GM18505 (cell line): Measurements from ENCODE around the gene RREB1.

Experiments used
- ATAC-seq: cut with Tn5 transposase; IDR thresholded peaks from one replicate; pipeline ENCODE4 v1.9.1; 2021; ENCODE audit not compliant: unreplicated experiment
- POLR2A ChIP-seq: IDR thresholded peaks from 4 replicates; pipeline ENCODE4 v1.6.1; 2011; ENCODE audit warnings: borderline replicate concordance; ENCODE audit not compliant: insufficient read depth, insufficient read length; ENCODE audit errors: extremely low read depth

Gene RREB1

GRCh38 chr6:7138046-7138531, 30.3 kb downstream of the RREB1 start:
- no peak for ATAC-seq

GRCh38 chr6:7138921-7139358, 31.2 kb downstream of the RREB1 start:
- no peak for TF ChIP-seq POLR2A
- no peak for ATAC-seq

More at GRCh38 chr6:7138046-7138531, 30.3 kb downstream of the RREB1 start:
- TF ChIP-seq POLR2A = no peak

DNA sequence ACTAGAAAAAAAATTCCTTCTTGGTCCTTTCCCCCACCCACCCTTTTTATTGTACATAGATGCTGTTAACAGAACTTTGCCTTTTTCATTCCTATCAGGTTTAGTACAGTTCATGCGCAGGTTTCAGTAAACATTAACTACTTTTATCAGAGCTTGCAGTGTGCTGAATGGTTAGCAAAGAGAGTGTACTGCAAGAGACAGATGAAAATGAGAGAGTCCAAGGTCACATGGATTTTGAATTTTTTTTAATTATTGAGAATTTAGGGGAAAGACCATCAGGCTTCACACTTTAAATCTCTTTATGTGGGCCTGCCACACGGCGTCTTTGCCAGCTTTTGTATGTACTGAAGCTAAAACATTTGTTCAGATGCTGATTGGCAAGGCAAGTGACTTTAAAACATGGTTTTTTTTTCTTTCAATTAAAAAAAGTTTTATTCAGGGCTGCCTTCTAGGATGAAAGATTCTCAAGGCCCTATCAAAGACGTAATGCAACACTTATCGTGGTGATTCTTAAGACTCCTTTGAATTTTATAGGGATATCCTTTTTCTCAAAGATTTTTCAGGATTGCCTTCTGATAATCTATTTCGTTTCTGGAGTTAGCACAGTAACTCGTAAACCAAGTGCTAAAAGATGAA, 32.2 kb downstream of the RREB1 start:
- no peak for TF ChIP-seq POLR2A
- no peak for ATAC-seq

DNA sequence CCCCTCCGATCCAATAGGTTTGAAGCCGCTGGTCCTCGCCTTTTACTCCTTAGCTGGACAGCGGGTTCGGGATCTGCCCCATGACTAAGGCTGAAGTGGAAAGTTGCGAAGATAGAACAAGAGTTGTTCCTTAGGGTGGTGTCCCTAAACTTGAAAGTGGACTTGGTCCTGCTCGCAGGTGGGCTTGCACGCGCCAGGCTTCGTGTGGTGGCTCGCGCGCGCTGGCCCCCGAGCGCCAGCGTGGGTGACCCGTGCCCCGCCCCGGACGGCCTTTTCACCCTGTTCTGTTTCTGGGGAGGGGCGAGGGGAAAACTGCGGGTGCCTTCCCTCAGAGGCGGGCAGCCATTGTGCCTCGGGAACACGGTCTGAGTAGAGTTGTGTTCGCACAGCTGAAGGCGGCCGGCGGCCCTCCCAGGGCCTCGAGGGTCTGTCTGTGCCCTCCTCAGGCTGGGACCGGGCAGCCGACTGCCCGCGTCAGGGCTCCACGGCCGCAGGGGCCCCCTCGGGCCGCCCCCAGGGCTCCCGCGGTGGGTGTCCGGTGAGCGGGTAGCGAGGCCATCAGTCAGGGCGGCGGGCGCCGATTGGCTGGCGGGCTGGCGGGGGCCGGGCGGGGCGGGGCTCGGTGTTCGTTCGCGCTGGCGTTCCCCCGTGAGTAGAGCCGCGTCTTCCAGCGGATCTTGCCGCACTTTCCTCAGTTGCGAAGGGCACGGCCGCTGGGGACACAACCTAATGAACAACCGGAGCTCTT, 33.0 kb downstream of the RREB1 start:
- TF ChIP-seq POLR2A = peak; percentile 63
- peak; percentile 47 for ATAC-seq

DNA sequence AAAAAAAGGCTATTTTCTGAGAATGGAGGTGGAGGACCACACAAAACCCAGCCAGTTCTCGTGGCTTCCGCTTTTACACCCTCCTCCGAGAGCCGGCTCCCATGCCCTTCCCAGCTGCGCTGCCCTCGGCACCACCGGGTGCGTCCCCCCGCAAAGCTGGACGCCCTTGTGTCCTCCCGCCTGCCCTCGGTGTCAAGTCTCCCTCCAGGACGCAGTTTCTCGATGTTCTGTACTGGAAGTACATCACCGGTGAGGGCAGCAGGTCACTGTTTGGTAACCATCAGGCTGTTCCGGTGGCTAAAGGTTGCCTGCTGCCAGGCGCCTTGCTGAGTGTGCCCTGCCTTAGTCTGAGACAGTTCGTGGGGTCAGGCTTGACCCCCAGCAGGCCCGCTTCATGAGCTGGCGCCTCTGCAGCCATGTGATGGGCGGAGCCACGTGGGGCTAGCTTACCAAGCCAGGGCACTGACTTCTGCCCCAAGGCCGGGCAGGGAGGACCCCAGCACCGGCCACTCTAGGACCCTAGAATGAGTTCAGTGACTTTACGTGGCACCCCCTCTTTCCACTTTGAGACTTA, 34.6 kb downstream of the RREB1 start:
- TF ChIP-seq POLR2A = no peak
- ATAC-seq = no peak

DNA sequence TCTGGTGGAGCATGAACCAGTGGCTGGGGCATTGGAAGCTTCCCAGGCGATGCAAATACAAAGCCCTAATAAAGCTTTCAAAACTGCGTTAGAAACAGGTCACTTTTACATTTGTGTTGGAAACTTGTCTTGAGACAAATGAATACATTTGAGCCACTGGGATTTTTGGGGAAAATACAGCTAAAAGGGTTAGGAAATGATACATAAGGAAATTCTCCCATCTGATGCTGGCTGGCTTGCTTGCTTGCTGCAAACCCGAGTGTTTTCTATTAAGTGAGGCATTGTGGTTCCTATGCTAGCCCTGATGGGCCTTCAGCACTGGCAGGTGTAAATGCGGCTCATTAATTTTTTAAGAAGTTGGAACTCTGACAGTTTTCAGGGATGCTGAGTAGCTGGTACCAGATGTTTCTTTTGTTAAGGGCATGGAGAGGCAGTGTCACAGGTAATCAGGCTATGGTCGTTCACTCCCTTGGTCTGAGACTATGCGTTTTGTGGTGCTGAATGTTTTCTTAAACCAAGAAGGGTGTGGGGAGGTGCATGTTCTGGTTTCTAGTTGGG, 35.2 kb downstream of the RREB1 start:
- ATAC-seq = no peak
- no peak for TF ChIP-seq POLR2A

DNA sequence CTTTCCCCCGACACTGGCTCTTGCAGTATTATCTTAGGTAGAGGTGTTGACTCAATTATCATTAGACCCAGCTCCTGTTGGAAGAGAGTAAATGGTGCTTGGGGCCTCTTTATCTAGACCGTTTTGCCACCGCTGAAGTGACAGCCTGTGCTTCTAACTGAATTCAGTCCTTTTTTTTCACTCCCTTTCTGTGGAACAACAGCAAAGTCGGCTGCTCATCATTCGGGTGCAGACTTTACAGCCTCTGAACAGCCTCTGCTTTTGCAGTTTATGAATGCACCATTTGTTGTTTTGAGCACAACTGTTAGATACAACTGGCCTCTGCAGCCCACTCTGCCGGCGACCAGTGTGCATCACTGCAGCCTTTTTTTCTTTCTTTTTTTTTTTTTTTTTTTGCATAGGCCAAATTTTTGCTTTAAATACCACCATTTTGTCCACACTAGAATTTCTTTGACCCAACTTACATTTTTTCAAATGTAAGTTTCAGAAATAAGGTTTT, 35.8 kb downstream of the RREB1 start:
- no peak for TF ChIP-seq POLR2A
- ATAC-seq = no peak

DNA sequence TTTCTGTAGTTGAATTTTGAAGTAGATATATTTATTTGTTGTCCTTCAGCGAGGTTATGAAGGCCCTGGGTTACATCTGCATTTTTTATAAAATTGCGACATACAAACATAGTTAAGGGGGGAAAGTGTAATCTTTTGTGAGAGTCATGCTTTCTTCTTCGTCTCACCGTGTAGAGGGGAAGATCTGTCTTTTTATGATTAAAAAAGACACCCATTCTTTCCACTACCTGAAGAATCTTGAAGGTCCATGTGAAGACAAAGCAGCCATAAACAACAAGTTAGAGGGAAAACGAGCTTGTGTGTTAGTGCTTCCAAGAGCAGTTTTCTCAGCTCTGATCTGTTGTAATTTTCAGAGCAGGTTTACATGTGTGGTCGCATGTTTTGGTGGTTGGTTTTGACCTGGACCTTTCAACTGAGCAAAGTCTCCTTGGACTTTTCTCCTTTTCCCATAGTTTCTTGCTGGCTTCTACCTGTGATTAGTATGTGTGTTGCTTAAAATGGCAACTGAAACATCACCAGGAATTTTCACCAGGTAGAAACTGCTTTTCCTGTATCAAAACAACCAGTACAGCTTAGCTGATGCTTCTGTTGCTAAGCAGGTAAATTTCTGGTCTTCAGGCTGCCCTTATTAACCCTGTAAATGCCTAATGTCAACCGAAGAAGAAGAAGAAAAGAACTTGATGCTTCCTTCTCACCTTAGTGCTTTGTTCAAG, 37.3 kb downstream of the RREB1 start:
- TF ChIP-seq POLR2A = no peak
- ATAC-seq = no peak

DNA sequence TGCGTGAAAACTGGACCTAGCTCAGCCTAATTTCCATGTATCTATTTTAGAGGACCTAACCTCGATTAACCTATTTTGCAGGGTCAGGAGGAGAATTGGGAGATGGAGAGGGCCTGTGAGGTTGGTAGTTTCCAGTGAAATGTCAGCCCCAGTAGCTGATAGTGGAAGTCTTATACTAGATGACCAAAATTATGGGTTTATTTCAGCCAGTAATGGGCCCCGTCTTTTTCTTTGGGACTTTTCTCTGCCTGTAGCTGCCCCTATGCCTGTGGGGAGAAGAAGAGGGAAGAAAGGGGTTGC, 37.8 kb downstream of the RREB1 start:
- no peak for ATAC-seq
- no peak for TF ChIP-seq POLR2A

DNA sequence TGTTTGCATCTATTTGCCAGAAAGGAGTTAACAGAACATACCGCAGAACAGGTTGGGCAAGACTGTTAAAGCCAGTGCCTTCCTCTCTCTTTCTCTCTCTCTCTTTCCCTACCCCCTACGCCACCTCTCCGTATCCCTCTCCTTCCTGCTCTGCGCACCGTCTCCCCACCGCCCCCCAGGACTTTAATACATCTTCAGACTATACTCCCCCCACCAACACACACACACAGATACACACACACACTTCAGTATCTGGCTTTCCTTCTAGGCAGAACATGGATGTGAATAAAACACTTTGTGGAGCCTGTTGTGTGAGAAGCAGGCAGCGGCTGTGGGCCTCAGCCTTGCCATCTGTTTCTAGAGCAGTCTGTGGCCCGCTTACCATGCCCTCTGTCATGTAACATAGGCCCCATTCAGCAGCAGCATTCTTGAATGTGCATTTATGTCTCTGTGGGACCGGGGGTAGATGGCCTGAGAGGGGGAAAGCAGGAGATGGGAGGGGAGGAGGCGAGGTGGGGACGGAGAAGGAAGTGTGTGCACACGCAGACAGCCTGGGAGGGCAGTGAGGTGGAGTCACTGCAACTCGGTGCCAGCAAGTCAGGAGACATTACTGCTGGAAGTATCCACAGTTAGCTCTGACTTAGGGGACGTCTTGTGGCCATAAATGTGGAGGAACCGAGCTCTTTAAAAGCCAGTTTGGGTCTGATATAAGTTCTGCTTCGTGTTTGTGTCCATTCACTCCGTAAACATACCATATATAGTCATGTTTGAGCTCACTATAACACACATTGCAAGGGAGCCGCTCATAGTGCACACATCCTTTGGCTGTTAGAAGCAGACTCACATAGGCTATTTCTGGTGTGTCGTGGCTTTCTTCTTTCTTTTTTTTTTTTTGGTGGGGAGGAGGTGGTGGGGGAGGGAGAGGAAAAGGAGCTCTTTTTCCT, 38.4 kb downstream of the RREB1 start:
- TF ChIP-seq POLR2A = peak; percentile 45
- ATAC-seq = peak; percentile 44

- ATAC-seq = no peak
- no peak for TF ChIP-seq POLR2A
Measured at GRCh38 chr6:7147051-7147671, 39.4 kb downstream of the RREB1 start.
